ENCODE measurements around the gene MCF2L2.

MCF2L2 gene

GRCh38 chr3:183287301-183287971 lies 141.0 kb downstream of the MCF2L2 start:
- POLR2A ChIA-PET = no interaction called here
- peaks cover 8% of the 10 kb centered on the region; the same call in 1 of the 2 replicates for H3K4me1 ChIP-seq (ENCODE audit: control insufficient read depth, insufficient read depth, low read length)

GRCh38 chr3:183285828-183286457 lies 142.5 kb downstream of the MCF2L2 start:
- Histone ChIP-seq H3K9me3 (ENCODE audit: control insufficient read depth, insufficient read depth, low read depth, low read length) (no peaks in the 10 kb centered on the region), H3K27ac (ENCODE audit: extremely low read depth, low read depth, low read length) (no peak overlapping the region), H3K4me3 (ENCODE audit: low read depth, low read length) (no peak overlapping the region), H3K36me3 (ENCODE audit: control insufficient read depth in 2 of 2, insufficient read depth in 1 of 2, low read length in 2 of 2) (no peaks in the 10 kb centered on the region), H3K4me1 (ENCODE audit: control insufficient read depth, insufficient read depth, low read length) (peaks cover 8% of the 10 kb centered on the region; the same call in 1 of the 2 replicates)
- ChIA-PET CTCF (interaction anchor here (0.6 to 0.8 kb wide), 2 partner anchors 55 to 170 kb away, joined by 3 to 4 read pairs; no protein-coding TSS in a partner anchor), POLR2A (no interaction called here)
- TF ChIP-seq ZNF518A (tag by site-specific recombination; conservative IDR thresholded peaks at IDR 0.05; ENCODE audit: low read depth) (peak; percentile 62), ZBTB21 (tag by site-specific recombination; IDR thresholded peaks at IDR 0.05) (peak; percentile 92), HIC1 (tag by site-specific recombination; IDR thresholded peaks at IDR 0.05) (0 out of 2 replicates have a peak, but pooled peaks have one; percentile 15), ZNF768 (tag by site-specific recombination; IDR thresholded peaks at IDR 0.05) (no peak), OVOL3 (tag by site-specific recombination; IDR thresholded peaks at IDR 0.05) (no peak), ZNF660 (tag by site-specific recombination; IDR thresholded peaks at IDR 0.05) (peak; percentile 86), ZNF426 (tag by site-specific recombination; IDR thresholded peaks at IDR 0.05) (no peak), ZNF777 (tag by site-specific recombination; IDR thresholded peaks at IDR 0.05; ENCODE audit: borderline replicate concordance) (no peak), ZNF629 (tag by site-specific recombination; IDR thresholded peaks at IDR 0.05) (peak; percentile 94), ZBTB20 (tag by site-specific recombination; IDR thresholded peaks at IDR 0.05) (peak; percentile 85), ZNF366 (tag by site-specific recombination; conservative IDR thresholded peaks at IDR 0.05) (peak; percentile 55), ZNF24 (tag by site-specific recombination; IDR thresholded peaks at IDR 0.05) (peak; percentile 94), BCL11A (tag by site-specific recombination; IDR thresholded peaks at IDR 0.05; ENCODE audit: low read depth) (no peak), ZNF843 (tag by site-specific recombination; IDR thresholded peaks at IDR 0.05) (no peak), SP7 (tag by site-specific recombination; IDR thresholded peaks at IDR 0.05) (peak; percentile 60), KLF16 (tag by site-specific recombination; IDR thresholded peaks at IDR 0.05) (no peak), PRDM1 (tag by site-specific recombination; IDR thresholded peaks at IDR 0.05) (peak; percentile 90), ZNF335 (tag by site-specific recombination; conservative IDR thresholded peaks at IDR 0.05) (peak; percentile 46; the same call in 1 of the 2 replicates), SP2 (tag by site-specific recombination; IDR thresholded peaks at IDR 0.05) (peak; percentile 31; the same call in 1 of the 2 replicates), ZNF530 (tag by site-specific recombination; IDR thresholded peaks at IDR 0.05; ENCODE audit: low read depth) (no peak), RBAK (tag by site-specific recombination; IDR thresholded peaks at IDR 0.05) (no peak), ZNF184 (tag by site-specific recombination; IDR thresholded peaks at IDR 0.05) (no peak)
- TF ChIP-seq, protein P1, sequence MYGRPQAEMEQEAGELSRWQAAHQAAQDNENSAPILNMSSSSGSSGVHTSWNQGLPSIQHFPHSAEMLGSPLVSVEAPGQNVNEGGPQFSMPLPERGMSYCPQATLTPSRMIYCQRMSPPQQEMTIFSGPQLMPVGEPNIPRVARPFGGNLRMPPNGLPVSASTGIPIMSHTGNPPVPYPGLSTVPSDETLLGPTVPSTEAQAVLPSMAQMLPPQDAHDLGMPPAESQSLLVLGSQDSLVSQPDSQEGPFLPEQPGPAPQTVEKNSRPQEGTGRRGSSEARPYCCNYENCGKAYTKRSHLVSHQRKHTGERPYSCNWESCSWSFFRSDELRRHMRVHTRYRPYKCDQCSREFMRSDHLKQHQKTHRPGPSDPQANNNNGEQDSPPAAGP (tag by site-specific recombination; IDR thresholded peaks at IDR 0.05) = no peak

More at GRCh38 chr3:183287301-183287971, 141.0 kb downstream of the MCF2L2 start:
- Histone ChIP-seq H3K36me3 (ENCODE audit: control insufficient read depth in 2 of 2, insufficient read depth in 1 of 2, low read length in 2 of 2) (no peaks in the 10 kb centered on the region), H3K4me3 (ENCODE audit: low read depth, low read length) (no peak overlapping the region), H3K27ac (ENCODE audit: extremely low read depth, low read depth, low read length) (no peak overlapping the region), H3K9me3 (ENCODE audit: control insufficient read depth, insufficient read depth, low read depth, low read length) (no peaks in the 10 kb centered on the region)
- TF ChIP-seq GFI1B (tag by site-specific recombination; IDR thresholded peaks at IDR 0.05) (no peak), REPIN1 (tag by site-specific recombination; IDR thresholded peaks at IDR 0.05; ENCODE audit: low read depth) (no peak), PRDM1 (tag by site-specific recombination; IDR thresholded peaks at IDR 0.05) (0 out of 2 replicates have a peak, but pooled peaks have one; percentile 6), ZBTB20 (tag by site-specific recombination; IDR thresholded peaks at IDR 0.05) (peak; percentile 35; the same call in 1 of the 2 replicates), ZNF366 (tag by site-specific recombination; conservative IDR thresholded peaks at IDR 0.05) (0 out of 2 replicates have a peak, but pooled peaks have one; percentile 12)
- CTCF ChIA-PET = interaction anchor here (1.1 kb wide), 1 partner anchor 202 kb away, joined by 3 read pairs; no protein-coding TSS in a partner anchor
